ENCODE results near the gene NAGK.
"Not testable (repeated sequence)": the region's sequence is repeated elsewhere in the genome, so short reads cannot be mapped to it uniquely, and the experiment has no call there.

NAGK gene

GRCh38 chr2:71069376-71069775 is 928 bp downstream of the NAGK start:
- no peak for DNase-seq (ENCODE audit: low read depth)

GRCh38 chr2:71070294-71071093 is 2.0 kb downstream of the NAGK start:
- no peak for DNase-seq (ENCODE audit: low read depth)

- DNase-seq (ENCODE audit: low read depth), result no peak
Measured at GRCh38 chr2:71071681-71072398, 3.4 kb downstream of the NAGK start.

- no peak for DNase-seq (ENCODE audit: low read depth)
Measured at GRCh38 chr2:71072492-71072891, 4.0 kb downstream of the NAGK start.

- DNase-seq (ENCODE audit: low read depth), result no peak
Measured at GRCh38 chr2:71073475-71073874, 5.0 kb downstream of the NAGK start.

GRCh38 chr2:71074893-71075395 is 6.5 kb downstream of the NAGK start:
- DNase-seq (ENCODE audit: low read depth), result no peak

GRCh38 chr2:71078624-71079023 is 10.2 kb downstream of the NAGK start:
- DNase-seq (ENCODE audit: low read depth), result no peak

GRCh38 chr2:71082402-71083252 is 14.2 kb downstream of the NAGK start:
- no peak for DNase-seq (ENCODE audit: low read depth)

- DNase-seq (ENCODE audit: low read depth), result not testable (repeated sequence)
Measured at GRCh38 chr2:71083297-71083696, 14.8 kb downstream of the NAGK start.

- not testable (repeated sequence) for DNase-seq (ENCODE audit: low read depth)
Measured at GRCh38 chr2:71083752-71084312, 15.4 kb downstream of the NAGK start.

- not testable (repeated sequence) for DNase-seq (ENCODE audit: low read depth)
Measured at GRCh38 chr2:71085325-71086003, 17.0 kb downstream of the NAGK start.

GRCh38 chr2:71089475-71089874 is 21.0 kb downstream of the NAGK start:
- not testable (repeated sequence) for DNase-seq (ENCODE audit: low read depth)

GRCh38 chr2:71091808-71092207 is 23.4 kb downstream of the NAGK start:
- DNase-seq (ENCODE audit: low read depth), result not testable (repeated sequence)

GRCh38 chr2:71092491-71093260 is 24.2 kb downstream of the NAGK start:
- not testable (repeated sequence) for DNase-seq (ENCODE audit: low read depth)

GRCh38 chr2:71100195-71100964 is 31.9 kb downstream of the NAGK start:
- peak; percentile 23 for DNase-seq (ENCODE audit: low read depth)

GRCh38 chr2:71101656-71102055 is 33.2 kb downstream of the NAGK start:
- DNase-seq (ENCODE audit: low read depth), result peak; percentile 44

- no peak for DNase-seq (ENCODE audit: low read depth)
Measured at GRCh38 chr2:71102981-71103681, 34.7 kb downstream of the NAGK start.

GRCh38 chr2:71103809-71104208 is 35.4 kb downstream of the NAGK start:
- DNase-seq (ENCODE audit: low read depth), result no peak

- DNase-seq (ENCODE audit: low read depth), result not testable (repeated sequence)
Measured at GRCh38 chr2:71106463-71106862, 38.0 kb downstream of the NAGK start.
